ENCODE results near the gene SYNGR1.

The SYNGR1 gene

DNA sequence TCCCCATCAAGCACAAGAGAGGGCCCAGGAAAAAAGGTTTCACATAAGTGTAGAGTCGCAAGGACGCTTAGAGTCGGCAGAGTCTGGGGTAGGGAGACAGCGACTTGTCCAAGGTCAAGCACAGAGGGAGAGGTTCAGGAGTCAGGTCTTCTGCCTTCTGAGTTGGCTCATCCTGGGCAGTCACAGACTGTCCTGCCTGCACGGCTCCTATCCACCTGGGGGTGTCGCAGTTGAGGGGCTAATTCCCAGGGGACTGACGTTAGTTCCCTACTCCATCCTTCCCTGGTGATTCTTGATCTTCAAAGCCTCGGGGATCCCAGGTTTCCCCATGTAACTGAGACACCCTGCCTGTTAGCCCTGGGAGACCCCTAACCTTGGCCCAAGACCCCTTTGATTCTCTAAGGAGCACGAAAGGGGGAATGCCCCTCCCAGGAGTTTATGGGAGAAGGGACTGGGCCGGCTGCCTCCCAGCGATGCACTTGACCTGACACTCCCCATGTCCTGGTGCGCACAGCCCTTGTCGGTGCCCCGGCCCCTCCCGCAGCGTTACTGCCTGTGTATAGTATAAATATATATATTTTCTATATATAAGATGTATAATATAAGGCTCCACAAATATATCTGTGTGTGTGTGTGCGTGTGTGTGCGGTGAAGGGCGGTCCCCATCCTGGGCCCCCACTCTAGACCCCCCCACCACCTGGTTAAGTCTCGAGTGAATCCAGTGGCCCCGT is 35.1 kb downstream of the SYNGR1 start:
- no CpG with 5 or more reads among the region's 21 CpGs for WGBS (ENCODE audit: insufficient coverage, insufficient read length)
- H3K27ac ChIP-seq (ENCODE audit: low read length): no peak overlapping the region
- peaks cover 2% of the 10 kb centered on the region; the same call in 1 of the 2 replicates for H3K27me3 ChIP-seq (ENCODE audit: control insufficient read depth, insufficient read depth, low read length)
- H3K4me1 ChIP-seq (ENCODE audit: control insufficient read depth, insufficient read depth, low read length): peaks cover 5% of the 10 kb centered on the region; the same call in 1 of the 2 replicates
- no peaks in the 10 kb centered on the region for H3K9me3 ChIP-seq (ENCODE audit: control insufficient read depth, insufficient read depth, low read length)
- no peak for DNase-seq (ENCODE audit: low read depth, low spot score)
- no peaks in the 10 kb centered on the region for H3K36me3 ChIP-seq (ENCODE audit: control insufficient read depth, insufficient read depth, low read length)
- no peak overlapping the region for H3K4me3 ChIP-seq (ENCODE audit: low read length)

GRCh38 chr22:39388261-39389011 is 38.6 kb downstream of the SYNGR1 start:
- peak; percentile 90 for DNase-seq (ENCODE audit: low read depth, low spot score)
- Histone ChIP-seq H3K4me3 (ENCODE audit: low read length) (peak overlapping the region; percentile 36; the same call in 1 of the 2 replicates), H3K27ac (ENCODE audit: low read length) (no peak overlapping the region)

GRCh38 chr22:39389420-39389819 is 39.6 kb downstream of the SYNGR1 start:
- H3K4me3 ChIP-seq (ENCODE audit: low read length): no peak overlapping the region
- no peaks in the 10 kb centered on the region for H3K36me3 ChIP-seq (ENCODE audit: control insufficient read depth, insufficient read depth, low read length)
- no CpG with 5 or more reads among the region's 11 CpGs for WGBS (ENCODE audit: insufficient coverage, insufficient read length)
- H3K27ac ChIP-seq (ENCODE audit: low read length): no peak overlapping the region
- H3K27me3 ChIP-seq (ENCODE audit: control insufficient read depth, insufficient read depth, low read length): peaks cover 2% of the 10 kb centered on the region; the same call in 1 of the 2 replicates
- no peaks in the 10 kb centered on the region for H3K9me3 ChIP-seq (ENCODE audit: control insufficient read depth, insufficient read depth, low read length)
- no peaks in the 10 kb centered on the region for H3K4me1 ChIP-seq (ENCODE audit: control insufficient read depth, insufficient read depth, low read length)
- no peak for DNase-seq (ENCODE audit: low read depth, low spot score)

More at GRCh38 chr22:39388261-39389011, 38.6 kb downstream of the SYNGR1 start:
- H3K27me3 ChIP-seq (ENCODE audit: control insufficient read depth, insufficient read depth, low read length): peaks cover 2% of the 10 kb centered on the region; the same call in 1 of the 2 replicates
- no peaks in the 10 kb centered on the region for H3K36me3 ChIP-seq (ENCODE audit: control insufficient read depth, insufficient read depth, low read length)
- no peaks in the 10 kb centered on the region for H3K9me3 ChIP-seq (ENCODE audit: control insufficient read depth, insufficient read depth, low read length)
- no CpG with 5 or more reads among the region's 56 CpGs for WGBS (ENCODE audit: insufficient coverage, insufficient read length)
- H3K4me1 ChIP-seq (ENCODE audit: control insufficient read depth, insufficient read depth, low read length): peaks cover 3% of the 10 kb centered on the region; the same call in 1 of the 2 replicates

- no peaks in the 10 kb centered on the region for H3K4me1 ChIP-seq (ENCODE audit: control insufficient read depth, insufficient read depth, low read length)
- no peak for DNase-seq (ENCODE audit: low read depth, low spot score)
- no peak overlapping the region for H3K4me3 ChIP-seq (ENCODE audit: low read length)
- H3K9me3 ChIP-seq (ENCODE audit: control insufficient read depth, insufficient read depth, low read length): no peaks in the 10 kb centered on the region
- no peak overlapping the region for H3K27ac ChIP-seq (ENCODE audit: low read length)
- H3K27me3 ChIP-seq (ENCODE audit: control insufficient read depth, insufficient read depth, low read length): peaks cover 2% of the 10 kb centered on the region; the same call in 1 of the 2 replicates
- no CpG with 5 or more reads among the region's 9 CpGs for WGBS (ENCODE audit: insufficient coverage, insufficient read length)
- H3K36me3 ChIP-seq (ENCODE audit: control insufficient read depth, insufficient read depth, low read length): no peaks in the 10 kb centered on the region
Observed at GRCh38 chr22:39392341-39392948, 42.7 kb downstream of the SYNGR1 start.

DNA sequence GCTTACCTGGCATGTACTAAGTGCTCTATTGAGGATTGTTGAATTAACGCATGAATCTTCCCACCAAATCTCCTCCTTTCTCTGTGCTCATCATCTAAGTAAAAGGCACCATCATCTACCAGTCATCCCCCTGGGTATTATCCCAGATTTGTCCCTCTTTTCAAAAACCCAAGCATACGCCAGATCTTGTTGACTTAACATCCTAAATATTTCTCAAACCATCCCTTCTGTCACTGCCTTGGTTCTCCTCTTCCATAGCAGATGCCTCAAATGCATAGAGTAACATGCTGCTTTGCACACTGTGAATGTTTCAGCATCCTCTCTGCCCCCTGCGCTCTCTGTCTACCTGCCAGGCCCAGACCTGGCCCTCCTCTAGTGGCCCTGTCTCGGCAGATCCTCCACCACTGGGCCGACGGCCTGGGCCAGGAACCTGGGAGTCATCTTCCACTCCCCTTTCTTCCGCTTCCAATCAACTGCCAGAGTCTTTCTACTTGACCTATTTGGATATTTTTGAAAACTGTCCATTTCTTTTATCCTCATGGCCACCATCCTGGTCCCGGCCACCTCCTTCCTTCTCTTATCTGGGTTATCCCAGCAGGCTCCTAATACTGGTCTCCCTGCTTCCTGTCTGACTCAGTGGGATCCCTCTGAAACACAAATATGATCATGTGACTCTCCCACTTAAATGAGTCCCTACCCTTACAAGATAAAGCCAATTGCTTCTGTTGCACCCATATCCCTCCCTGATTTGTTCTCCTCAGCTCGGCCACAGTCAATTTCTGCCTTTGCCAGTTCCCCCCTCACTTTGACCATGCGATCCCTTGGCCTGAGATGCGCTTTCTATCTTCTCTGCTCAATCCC is 46.4 kb downstream of the SYNGR1 start:
- DNase-seq (ENCODE audit: low read depth, low spot score): no peak
- Histone ChIP-seq H3K9me3 (ENCODE audit: control insufficient read depth, insufficient read depth, low read length) (no peaks in the 10 kb centered on the region), H3K27ac (ENCODE audit: low read length) (no peak overlapping the region), H3K4me3 (ENCODE audit: low read length) (no peak overlapping the region), H3K36me3 (ENCODE audit: control insufficient read depth, insufficient read depth, low read length) (no peaks in the 10 kb centered on the region), H3K4me1 (ENCODE audit: control insufficient read depth, insufficient read depth, low read length) (peaks cover 1% of the 10 kb centered on the region; the same call in 1 of the 2 replicates), H3K27me3 (ENCODE audit: control insufficient read depth, insufficient read depth, low read length) (no peaks in the 10 kb centered on the region)
- no CpG with 5 or more reads among the region's 11 CpGs for WGBS (ENCODE audit: insufficient coverage, insufficient read length)

DNA sequence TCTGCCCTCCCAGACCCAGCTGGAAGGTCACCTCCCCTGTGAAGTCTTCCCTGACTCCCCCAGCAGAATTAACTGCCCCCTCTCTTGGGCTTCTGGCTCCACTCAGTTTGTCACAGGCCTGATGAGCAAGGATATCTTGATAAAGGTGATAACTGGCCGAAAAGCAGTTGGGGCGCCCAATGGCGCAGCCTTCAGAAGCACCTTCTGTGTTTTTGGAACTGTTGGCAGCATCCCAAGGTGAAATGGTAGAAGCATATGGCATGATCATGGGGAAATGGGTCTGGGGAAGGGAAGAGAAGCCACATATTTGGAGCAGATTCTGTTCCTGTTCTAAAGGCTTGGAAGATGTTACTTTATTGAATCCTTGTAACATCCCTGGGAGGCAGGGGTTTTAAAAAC is 47.0 kb downstream of the SYNGR1 start:
- no peaks in the 10 kb centered on the region for H3K27me3 ChIP-seq (ENCODE audit: control insufficient read depth, insufficient read depth, low read length)
- H3K4me3 ChIP-seq (ENCODE audit: low read length): no peak overlapping the region
- no peak overlapping the region for H3K27ac ChIP-seq (ENCODE audit: low read length)
- no CpG with 5 or more reads among the region's 3 CpGs for WGBS (ENCODE audit: insufficient coverage, insufficient read length)
- H3K36me3 ChIP-seq (ENCODE audit: control insufficient read depth, insufficient read depth, low read length): no peaks in the 10 kb centered on the region
- H3K4me1 ChIP-seq (ENCODE audit: control insufficient read depth, insufficient read depth, low read length): peaks cover 1% of the 10 kb centered on the region; the same call in 1 of the 2 replicates
- no peaks in the 10 kb centered on the region for H3K9me3 ChIP-seq (ENCODE audit: control insufficient read depth, insufficient read depth, low read length)
- no peak for DNase-seq (ENCODE audit: low read depth, low spot score)

DNA sequence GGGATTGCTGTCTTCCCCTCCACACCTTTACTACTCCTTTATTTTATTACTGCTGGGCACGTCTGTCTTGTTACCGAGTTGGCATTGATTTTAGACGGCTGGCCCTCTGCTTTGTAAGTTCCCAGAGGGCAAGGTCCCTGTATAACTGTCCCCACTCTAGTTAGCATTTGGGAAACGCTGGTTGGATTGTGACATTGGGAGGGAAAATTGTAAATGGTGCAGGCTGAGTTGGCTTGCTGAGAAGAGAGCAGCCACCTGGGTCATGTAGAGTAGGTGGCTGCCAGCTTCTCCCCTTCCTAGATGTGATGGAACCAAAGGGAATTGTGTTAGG is 51.5 kb downstream of the SYNGR1 start:
- WGBS (ENCODE audit: insufficient coverage, insufficient read length): no CpG with 5 or more reads among the region's 4 CpGs
- no peak overlapping the region for H3K27ac ChIP-seq (ENCODE audit: low read length)
- H3K36me3 ChIP-seq (ENCODE audit: control insufficient read depth, insufficient read depth, low read length): no peaks in the 10 kb centered on the region
- H3K4me3 ChIP-seq (ENCODE audit: low read length): no peak overlapping the region
- DNase-seq (ENCODE audit: low read depth, low spot score): no peak
- H3K27me3 ChIP-seq (ENCODE audit: control insufficient read depth, insufficient read depth, low read length): no peaks in the 10 kb centered on the region
- H3K9me3 ChIP-seq (ENCODE audit: control insufficient read depth, insufficient read depth, low read length): no peaks in the 10 kb centered on the region
- H3K4me1 ChIP-seq (ENCODE audit: control insufficient read depth, insufficient read depth, low read length): peaks cover 1% of the 10 kb centered on the region; the same call in 1 of the 2 replicates

GRCh38 chr22:39405346-39406085 is 55.7 kb downstream of the SYNGR1 start:
- Histone ChIP-seq H3K27me3 (ENCODE audit: control insufficient read depth, insufficient read depth, low read length) (no peaks in the 10 kb centered on the region), H3K4me1 (ENCODE audit: control insufficient read depth, insufficient read depth, low read length) (peaks cover under 1% of the 10 kb centered on the region; the same call in 1 of the 2 replicates), H3K4me3 (ENCODE audit: low read length) (no peak overlapping the region), H3K9me3 (ENCODE audit: control insufficient read depth, insufficient read depth, low read length) (no peaks in the 10 kb centered on the region), H3K36me3 (ENCODE audit: control insufficient read depth, insufficient read depth, low read length) (no peaks in the 10 kb centered on the region), H3K27ac (ENCODE audit: low read length) (no peak overlapping the region)
- WGBS (ENCODE audit: insufficient coverage, insufficient read length): no CpG with 5 or more reads among the region's 28 CpGs
- DNase-seq (ENCODE audit: low read depth, low spot score): no peak

DNA sequence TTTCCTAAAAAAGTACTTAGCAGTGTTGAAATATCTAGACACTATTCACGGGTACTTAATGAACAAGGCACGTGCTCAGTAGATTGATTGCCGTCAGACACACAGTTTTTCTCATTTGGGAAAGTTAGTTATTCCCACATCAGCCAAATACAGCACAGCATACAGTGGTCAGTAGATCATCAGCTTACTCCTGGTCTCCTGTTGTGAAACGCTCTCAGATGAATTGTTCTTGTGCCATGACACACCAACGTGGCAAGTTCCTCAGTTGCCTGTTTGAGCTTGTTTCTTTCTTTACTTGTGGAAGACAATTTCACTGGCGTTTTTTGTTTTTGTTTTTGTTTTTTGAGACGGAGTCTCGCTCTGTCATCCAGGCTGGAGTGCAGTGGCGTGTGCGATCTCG is 58.4 kb downstream of the SYNGR1 start:
- no peak for DNase-seq (ENCODE audit: low read depth, low spot score)
- WGBS (ENCODE audit: insufficient coverage, insufficient read length): no CpG with 5 or more reads among the region's 11 CpGs
- H3K9me3 ChIP-seq (ENCODE audit: control insufficient read depth, insufficient read depth, low read length): no peaks in the 10 kb centered on the region

More for the DNA sequence above, 58.4 kb downstream of the SYNGR1 start:
- no peaks in the 10 kb centered on the region for H3K27me3 ChIP-seq (ENCODE audit: control insufficient read depth, insufficient read depth, low read length)
- no peak overlapping the region for H3K4me3 ChIP-seq (ENCODE audit: low read length)
- no peaks in the 10 kb centered on the region for H3K4me1 ChIP-seq (ENCODE audit: control insufficient read depth, insufficient read depth, low read length)
- no peak overlapping the region for H3K27ac ChIP-seq (ENCODE audit: low read length)
- H3K36me3 ChIP-seq (ENCODE audit: control insufficient read depth, insufficient read depth, low read length): no peaks in the 10 kb centered on the region
